Measurements from ENCODE around the gene FIGNL2. TPM values are rescaled to one million over a fixed set of nuclear protein-coding genes. Genes with fewer than 3 reads are reported as not detected.

Gene FIGNL2
- total and polyA plus RNA-seq, 9 of the 15 experiments (the other 6 are each of a cell fraction or from before 2014, with no cell fraction given): 0.01 TPM; not detected in 8

DNA sequence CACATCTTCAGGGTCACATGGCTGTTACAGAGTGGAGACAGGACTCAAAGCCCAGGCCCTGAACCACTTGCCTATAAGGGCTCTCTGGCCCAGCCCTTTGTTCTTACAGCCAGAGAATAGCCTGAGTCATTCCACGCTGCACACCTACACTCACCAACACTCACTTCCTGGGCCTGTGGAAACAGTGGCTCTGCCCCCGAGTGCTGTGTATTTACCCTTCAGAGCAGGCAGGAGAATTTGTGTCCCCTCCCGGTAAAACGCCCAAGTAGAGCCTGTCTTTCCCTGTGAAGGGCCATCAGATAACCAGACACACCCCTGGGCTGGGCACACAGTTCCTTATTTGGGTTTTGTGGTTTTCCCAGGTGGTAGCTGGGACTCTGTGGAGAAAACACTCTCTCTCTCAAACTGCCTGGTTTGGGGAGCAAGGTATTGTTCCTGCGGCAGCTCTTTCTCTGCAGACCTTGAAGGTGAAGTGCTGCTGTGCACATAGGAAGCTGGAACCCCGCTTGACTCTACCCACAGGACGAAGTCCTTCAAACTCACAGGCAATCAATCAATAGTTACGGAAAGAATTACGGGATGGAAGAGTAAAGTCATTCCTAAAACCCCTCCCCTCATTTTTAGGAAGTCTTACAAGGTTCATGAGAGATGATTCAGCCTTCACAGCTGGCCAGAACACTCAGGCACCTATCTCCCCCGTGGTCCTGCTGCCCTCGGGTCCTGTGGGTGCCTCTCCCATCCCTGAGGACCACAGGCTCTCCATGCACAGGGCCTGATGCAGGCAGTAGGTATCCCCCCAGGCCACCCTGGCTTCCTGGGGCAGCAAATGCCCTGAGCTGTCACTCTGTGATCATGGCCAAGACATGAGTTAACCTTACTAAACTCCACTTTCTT lies 20.3 kb downstream of the FIGNL2 start (continued):
- TF ChIP-seq, protein P1, sequence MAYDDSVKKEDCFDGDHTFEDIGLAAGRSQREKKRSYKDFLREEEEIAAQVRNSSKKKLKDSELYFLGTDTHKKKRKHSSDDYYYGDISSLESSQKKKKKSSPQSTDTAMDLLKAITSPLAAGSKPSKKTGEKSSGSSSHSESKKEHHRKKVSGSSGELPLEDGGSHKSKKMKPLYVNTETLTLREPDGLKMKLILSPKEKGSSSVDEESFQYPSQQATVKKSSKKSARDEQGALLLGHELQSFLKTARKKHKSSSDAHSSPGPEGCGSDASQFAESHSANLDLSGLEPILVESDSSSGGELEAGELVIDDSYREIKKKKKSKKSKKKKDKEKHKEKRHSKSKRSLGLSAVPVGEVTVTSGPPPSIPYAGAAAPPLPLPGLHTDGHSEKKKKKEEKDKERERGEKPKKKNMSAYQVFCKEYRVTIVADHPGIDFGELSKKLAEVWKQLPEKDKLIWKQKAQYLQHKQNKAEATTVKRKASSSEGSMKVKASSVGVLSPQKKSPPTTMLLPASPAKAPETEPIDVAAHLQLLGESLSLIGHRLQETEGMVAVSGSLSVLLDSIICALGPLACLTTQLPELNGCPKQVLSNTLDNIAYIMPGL (CRISPR knock-in tag; IDR thresholded peaks at IDR 0.05): no peak
- TF ChIP-seq ASH1L (IDR thresholded peaks at IDR 0.05; ENCODE audit: borderline replicate concordance, low read depth, partially characterized antibody) (no peak), BCOR (IDR thresholded peaks at IDR 0.05) (no peak), BACH1 (tag; IDR thresholded peaks at IDR 0.05) (no peak), PCBP2 (IDR thresholded peaks at IDR 0.05; ENCODE audit: low read depth, low read length, poor library complexity, severe bottlenecking) (no peak), ZNF212 (CRISPR knock-in tag; IDR thresholded peaks at IDR 0.05) (no peak), ZNF75A (CRISPR knock-in tag; IDR thresholded peaks at IDR 0.05) (no peak), BRD4 (IDR thresholded peaks at IDR 0.05) (no peak), ETV5 (CRISPR knock-in tag; IDR thresholded peaks at IDR 0.05; ENCODE audit: low read depth) (no peak), MTA3 (IDR thresholded peaks at IDR 0.05; ENCODE audit: borderline replicate concordance) (peak; percentile 49; the same call in 1 of the 2 replicates), E2F3 (CRISPR knock-in tag; IDR thresholded peaks at IDR 0.05) (no peak), ZNF586 (CRISPR knock-in tag; conservative IDR thresholded peaks at IDR 0.05) (no peak), HMG20A (CRISPR knock-in tag; conservative IDR thresholded peaks at IDR 0.05) (no peak), ATF7 (IDR thresholded peaks at IDR 0.05) (peak; percentile 57; the same call in 1 of the 2 replicates), SAFB (IDR thresholded peaks at IDR 0.05; ENCODE audit: borderline replicate concordance, low read depth, low read length) (no peak), NEUROD1 (IDR thresholded peaks at IDR 0.05; ENCODE audit: borderline replicate concordance, low read depth, low read length, partially characterized antibody) (no peak), MAFF (IDR thresholded peaks at IDR 0.05; ENCODE audit: low read length) (no peak), ARID1B (IDR thresholded peaks at IDR 0.05) (no peak), ETV6 (IDR thresholded peaks at IDR 0.05; ENCODE audit: borderline replicate concordance in 1 of 2, low read depth in 2 of 2, low read length in 1 of 2) (no peak), ETV6 (CRISPR knock-in tag; IDR thresholded peaks at IDR 0.05; ENCODE audit: borderline replicate concordance) (no peak), HNRNPK (IDR thresholded peaks at IDR 0.05; ENCODE audit: low read depth, low read length, poor library complexity, severe bottlenecking) (no peak), PPARD (CRISPR knock-in tag; IDR thresholded peaks at IDR 0.05) (no peak), OTX1 (CRISPR knock-in tag; IDR thresholded peaks at IDR 0.05) (no peak), SLC30A9 (CRISPR knock-in tag; IDR thresholded peaks at IDR 0.05) (no peak), SRSF3 (IDR thresholded peaks at IDR 0.05; ENCODE audit: insufficient read depth, low read length) (no peak), EHMT2 (IDR thresholded peaks at IDR 0.05) (no peak), HNRNPUL1 (IDR thresholded peaks at IDR 0.05; ENCODE audit: low read length) (no peak)
- TF ChIP-seq, protein P2, sequence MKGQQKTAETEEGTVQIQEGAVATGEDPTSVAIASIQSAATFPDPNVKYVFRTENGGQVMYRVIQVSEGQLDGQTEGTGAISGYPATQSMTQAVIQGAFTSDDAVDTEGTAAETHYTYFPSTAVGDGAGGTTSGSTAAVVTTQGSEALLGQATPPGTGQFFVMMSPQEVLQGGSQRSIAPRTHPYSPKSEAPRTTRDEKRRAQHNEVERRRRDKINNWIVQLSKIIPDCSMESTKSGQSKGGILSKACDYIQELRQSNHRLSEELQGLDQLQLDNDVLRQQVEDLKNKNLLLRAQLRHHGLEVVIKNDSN (CRISPR knock-in tag; IDR thresholded peaks at IDR 0.05): no peak
- TF ChIP-seq, protein P3, sequence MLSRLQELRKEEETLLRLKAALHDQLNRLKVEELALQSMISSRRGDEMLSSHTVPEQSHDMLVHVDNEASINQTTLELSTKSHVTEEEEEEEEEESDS (CRISPR knock-in tag; IDR thresholded peaks at IDR 0.05): no peak

Measured in K562 (cell line).